H9 (cell line): ENCODE measurements around the gene SDK1. TPM values are rescaled to one million over a fixed set of nuclear protein-coding genes. Genes with fewer than 3 reads are reported as not detected.
A peak's percentile ranks its signal among the peaks of the same experiment; 100 is the strongest.

Experiments
- DNase-seq: peaks from one replicate; pipeline ENCODE4 v3.0.0-alpha.2; 2017
- H2AFZ ChIP-seq: one replicate; pipeline ENCODE4 v1.6.1; 2013; ENCODE audit warnings: mild to moderate bottlenecking, low read length, control low read depth, moderate library complexity
- H2AK5ac ChIP-seq: 2 replicates; pipeline ENCODE4 v1.6.1; 2013; ENCODE audit warnings: low read length, control low read depth, mixed read lengths; ENCODE audit not compliant: insufficient read length
- H2BK120ac ChIP-seq: one replicate; pipeline ENCODE4 v1.6.1; 2013; ENCODE audit warnings: low read depth, mild to moderate bottlenecking, low read length, control low read depth, inconsistent platforms; ENCODE audit not compliant: poor library complexity, severe bottlenecking
- H2BK12ac ChIP-seq: 2 replicates; pipeline ENCODE4 v1.6.1; 2013; ENCODE audit warnings: low read length, control low read depth, mixed read lengths, low read depth; ENCODE audit not compliant: insufficient read length
- H2BK15ac ChIP-seq: 2 replicates; pipeline ENCODE4 v1.6.1; 2013; ENCODE audit warnings: low read depth, low read length, control low read depth
- H2BK20ac ChIP-seq: one replicate; pipeline ENCODE4 v1.6.1; 2013; ENCODE audit warnings: low read depth, mild to moderate bottlenecking, low read length, control low read depth, inconsistent platforms; ENCODE audit not compliant: poor library complexity, severe bottlenecking
- H2BK5ac ChIP-seq: 2 replicates; pipeline ENCODE4 v1.6.1; 2013; ENCODE audit warnings: low read length, control low read depth, mixed read lengths; ENCODE audit not compliant: insufficient read length
- H3K14ac ChIP-seq: 2 replicates; pipeline ENCODE4 v1.6.1; 2013; ENCODE audit warnings: low read length, control low read depth; ENCODE audit not compliant: insufficient read depth
- H3K18ac ChIP-seq: 2 replicates; pipeline ENCODE4 v1.6.1; 2013; ENCODE audit warnings: low read depth, mild to moderate bottlenecking, mixed read lengths, low read length, control low read depth; ENCODE audit not compliant: insufficient read length
- H3K23ac ChIP-seq: 2 replicates; pipeline ENCODE4 v1.6.1; 2013; ENCODE audit warnings: low read length, control low read depth, mixed read lengths, low read depth; ENCODE audit not compliant: insufficient read length
- H3K23me2 ChIP-seq: 2 replicates; pipeline ENCODE4 v1.6.1; 2013; ENCODE audit warnings: low read depth, mild to moderate bottlenecking, mixed read lengths, low read length, control low read depth; ENCODE audit not compliant: insufficient read length, poor library complexity, severe bottlenecking
- H3K27ac ChIP-seq: 2 replicates; pipeline ENCODE4 v1.5.1; 2013; ENCODE audit warnings: low read length, control low read depth, mixed read lengths, low read depth; ENCODE audit not compliant: insufficient read length
- H3K27me3 ChIP-seq: 2 replicates; pipeline ENCODE4 v1.6.1; 2013; ENCODE audit warnings: low read length, control low read depth, inconsistent platforms; ENCODE audit not compliant: insufficient read depth
- H3K4ac ChIP-seq: 2 replicates; pipeline ENCODE4 v1.6.1; 2013; ENCODE audit warnings: low read depth, mild to moderate bottlenecking, control low read depth, inconsistent platforms, low read length, moderate library complexity
- H3K4me1 ChIP-seq: 2 replicates; pipeline ENCODE4 v1.6.1; 2013; ENCODE audit warnings: low read length, control low read depth, inconsistent platforms; ENCODE audit not compliant: insufficient read depth
- H3K4me2 ChIP-seq: 2 replicates; pipeline ENCODE4 v1.6.1; 2013; ENCODE audit warnings: low read length, control low read depth, mixed read lengths; ENCODE audit not compliant: insufficient read length, insufficient read depth
- H3K56ac ChIP-seq: 2 replicates; pipeline ENCODE4 v1.6.1; 2013; ENCODE audit warnings: low read depth, mild to moderate bottlenecking, mixed read lengths, low read length, control low read depth; ENCODE audit not compliant: insufficient read length
- H3K79me1 ChIP-seq: 2 replicates; pipeline ENCODE4 v1.6.1; 2013; ENCODE audit warnings: low read depth, mild to moderate bottlenecking, moderate library complexity, low read length, control low read depth, inconsistent platforms; ENCODE audit not compliant: insufficient read depth, poor library complexity, severe bottlenecking
- H3K79me2 ChIP-seq: 2 replicates; pipeline ENCODE4 v1.6.1; 2013; ENCODE audit warnings: low read length, control low read depth, inconsistent platforms; ENCODE audit not compliant: insufficient read depth
- H3K9ac ChIP-seq: 2 replicates; pipeline ENCODE4 v1.6.1; 2013; ENCODE audit warnings: low read length, control low read depth, mixed read lengths; ENCODE audit not compliant: insufficient read length; ENCODE audit errors: extremely low read depth
- H3K9me3 ChIP-seq: one replicate; pipeline ENCODE4 v1.6.1; 2013; ENCODE audit warnings: low read depth, low read length, inconsistent platforms; ENCODE audit not compliant: control insufficient read depth
- H3T11ph ChIP-seq: one replicate; pipeline ENCODE4 v1.6.1; 2013; ENCODE audit warnings: mild to moderate bottlenecking, low read length, control low read depth, inconsistent platforms
- H4K20me1 ChIP-seq: one replicate; pipeline ENCODE4 v1.6.1; 2013; ENCODE audit not compliant: control insufficient read depth, insufficient read length, insufficient read depth
- H4K5ac ChIP-seq: 2 replicates; pipeline ENCODE4 v1.6.1; 2013; ENCODE audit warnings: low read depth, mild to moderate bottlenecking, mixed read lengths, low read length, control low read depth; ENCODE audit not compliant: insufficient read length
- H4K8ac ChIP-seq: replicated peaks from 2 replicates; pipeline ENCODE4 v1.6.1; 2013; ENCODE audit warnings: low read length, control low read depth, mixed read lengths, low read depth; ENCODE audit not compliant: insufficient read length
- H4K91ac ChIP-seq: 2 replicates; pipeline ENCODE4 v1.6.1; 2013; ENCODE audit warnings: low read depth, mild to moderate bottlenecking, moderate library complexity, mixed read lengths, low read length, control low read depth; ENCODE audit not compliant: insufficient read length
- H3K27ac Mint-ChIP-seq, 3 experiments: 2 replicates in 2 of 3; 3 replicates in 1 of 3; pipeline ENCODE4 v1.8.0; 2020 to 2021; ENCODE audit warnings: mixed read lengths in 3 of 3, mild to moderate bottlenecking in 1 of 3, moderate library complexity in 1 of 3
- H3K27me3 Mint-ChIP-seq: 2 replicates; pipeline ENCODE4 v1.8.0; 2021; ENCODE audit warnings: low read depth, mild to moderate bottlenecking, moderate library complexity, mixed read lengths
- H3K36me3 Mint-ChIP-seq, 3 experiments: 2 replicates in 2 of 3; 3 replicates in 1 of 3; pipeline ENCODE4 v1.8.0; 2020 to 2021; ENCODE audit warnings: low read depth in 3 of 3, mixed read lengths in 3 of 3; ENCODE audit not compliant: insufficient read depth in 1 of 3
- H3K4me1 Mint-ChIP-seq, 2 experiments: 2 replicates each; pipeline ENCODE4 v1.8.0; 2020; ENCODE audit warnings: mixed read lengths in 2 of 2
- H3K4me3 Mint-ChIP-seq, 2 experiments: 2 replicates in 1 of 2; 3 replicates in 1 of 2; pipeline ENCODE4 v1.8.0; 2020 to 2021; ENCODE audit warnings: mild to moderate bottlenecking in 2 of 2, mixed read lengths in 2 of 2, moderate library complexity in 1 of 2
- H3K9me3 Mint-ChIP-seq, 2 experiments: 2 replicates in 1 of 2; 3 replicates in 1 of 2; pipeline ENCODE4 v1.8.0; 2020; ENCODE audit warnings: mild to moderate bottlenecking in 2 of 2, mixed read lengths in 2 of 2, moderate library complexity in 1 of 2
- WGBS: extraction: QIAGEN DNeasy Blood & Tissue Kit; methylation state at CpG from one replicate; pipeline ENCODE4 v1.1.7; 2013; ENCODE audit warnings: missing lambda C conversion rate, low lambda C conversion rate, mixed read lengths; ENCODE audit not compliant: insufficient read length; ENCODE audit errors: extremely low coverage; 5-methylcytosine and 5-hydroxymethylcytosine counted together
- total RNA-seq: library from RNA; stranded (reverse); gene quantifications from 2 replicates; pipeline ENCODE4 v1.2.1, GENCODE V29; 2021
- TF ChIP-seq, protein P1 (sequence below): fragments of 200-600 bp; sonication (generic); conservative IDR thresholded peaks from 3 replicates; pipeline ENCODE4 v1.8.0; 2021; ENCODE audit warnings: antibody characterized with exemption, mild to moderate bottlenecking

SDK1 gene
- total RNA-seq, 1 experiment from 2014 or later, result 8.7 TPM

DNA sequence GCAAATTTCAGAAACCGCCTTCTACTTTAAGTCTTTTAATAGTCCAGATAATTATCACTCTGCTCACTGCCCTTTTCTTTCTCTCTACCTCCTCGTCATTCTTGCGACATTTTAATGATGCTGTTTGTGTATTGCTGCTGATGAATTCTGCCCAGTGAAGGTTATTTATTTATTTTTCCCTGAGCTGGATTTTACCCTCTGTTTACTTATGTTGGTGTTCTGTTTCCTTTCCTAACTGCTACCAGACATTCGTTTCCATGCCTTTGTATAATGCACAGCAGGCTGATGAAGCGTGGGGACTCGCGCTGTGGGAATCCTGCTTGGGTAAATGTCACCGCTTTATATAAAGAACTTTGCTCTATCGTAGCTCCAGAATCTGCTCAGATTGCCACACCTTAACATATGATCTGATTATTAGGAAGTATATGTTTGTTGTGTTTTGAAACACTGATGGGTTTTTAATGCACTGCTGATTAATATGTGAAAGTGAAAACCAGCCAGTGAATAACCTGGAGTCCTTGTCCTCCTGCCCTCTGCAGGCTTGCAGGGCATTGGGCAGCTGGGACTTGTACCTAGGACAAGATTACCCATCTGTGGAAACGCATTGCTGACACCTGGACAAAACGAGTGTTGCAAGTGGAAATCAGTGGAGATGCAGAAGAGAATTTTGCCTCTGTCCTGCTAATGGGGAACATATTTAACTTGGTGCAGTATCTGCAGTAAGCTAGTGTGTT lies 291.5 kb downstream of the SDK1 start:
- no peak overlapping the region for H2BK5ac ChIP-seq
- peak overlapping the region in 1 of 3 experiments; percentile 88; a peak in 2 of 7 replicates for H3K27ac Mint-ChIP-seq
- H3K9ac ChIP-seq, result no peak overlapping the region
- H4K20me1 ChIP-seq, result no peaks in the 10 kb centered on the region
- no peak overlapping the region for H3T11ph ChIP-seq
- no peak overlapping the region for H2BK20ac ChIP-seq
- H3K79me1 ChIP-seq, result no peaks in the 10 kb centered on the region
- H2BK12ac ChIP-seq, result no peak overlapping the region
- H3K27me3 Mint-ChIP-seq, result no peaks in the 10 kb centered on the region
- no peaks in the 10 kb centered on the region for H3K9me3 ChIP-seq
- H3K36me3 Mint-ChIP-seq, result 0 out of 7 replicates have a peak, but pooled peaks cover 0 to 1% (median 0%) of the 10 kb centered on the region in 3 experiments
- no peak overlapping the region for H3K18ac ChIP-seq
- DNase-seq, result no peak
- H3K4me2 ChIP-seq, result no peak overlapping the region
- H3K23ac ChIP-seq, result no peak overlapping the region
- H3K4me1 ChIP-seq, result no peaks in the 10 kb centered on the region; the same call in 1 of the 2 replicates
- H2BK15ac ChIP-seq, result no peak overlapping the region
- peak overlapping the region in 1 of 2 experiments; percentile 5; a peak in 2 of 5 replicates for H3K4me3 Mint-ChIP-seq
- no peak overlapping the region for H4K8ac ChIP-seq
- no peak overlapping the region for H2BK120ac ChIP-seq
- no peaks in the 10 kb centered on the region for H3K79me2 ChIP-seq
- H3K23me2 ChIP-seq, result no peaks in the 10 kb centered on the region
- no peak overlapping the region for H2AK5ac ChIP-seq
- H4K91ac ChIP-seq, result no peak overlapping the region
- no peak overlapping the region for H3K56ac ChIP-seq
- no peak overlapping the region for H4K5ac ChIP-seq
- H3K27ac ChIP-seq, result no peak overlapping the region
- H3K4ac ChIP-seq, result no peak overlapping the region
- H3K14ac ChIP-seq, result no peak overlapping the region
- TF ChIP-seq, protein P1, sequence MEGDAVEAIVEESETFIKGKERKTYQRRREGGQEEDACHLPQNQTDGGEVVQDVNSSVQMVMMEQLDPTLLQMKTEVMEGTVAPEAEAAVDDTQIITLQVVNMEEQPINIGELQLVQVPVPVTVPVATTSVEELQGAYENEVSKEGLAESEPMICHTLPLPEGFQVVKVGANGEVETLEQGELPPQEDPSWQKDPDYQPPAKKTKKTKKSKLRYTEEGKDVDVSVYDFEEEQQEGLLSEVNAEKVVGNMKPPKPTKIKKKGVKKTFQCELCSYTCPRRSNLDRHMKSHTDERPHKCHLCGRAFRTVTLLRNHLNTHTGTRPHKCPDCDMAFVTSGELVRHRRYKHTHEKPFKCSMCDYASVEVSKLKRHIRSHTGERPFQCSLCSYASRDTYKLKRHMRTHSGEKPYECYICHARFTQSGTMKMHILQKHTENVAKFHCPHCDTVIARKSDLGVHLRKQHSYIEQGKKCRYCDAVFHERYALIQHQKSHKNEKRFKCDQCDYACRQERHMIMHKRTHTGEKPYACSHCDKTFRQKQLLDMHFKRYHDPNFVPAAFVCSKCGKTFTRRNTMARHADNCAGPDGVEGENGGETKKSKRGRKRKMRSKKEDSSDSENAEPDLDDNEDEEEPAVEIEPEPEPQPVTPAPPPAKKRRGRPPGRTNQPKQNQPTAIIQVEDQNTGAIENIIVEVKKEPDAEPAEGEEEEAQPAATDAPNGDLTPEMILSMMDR, result no peak
- no peaks in the 10 kb centered on the region for H3K27me3 ChIP-seq
- H3K9me3 Mint-ChIP-seq, result no peaks in the 10 kb centered on the region
- no CpG with 5 or more reads among the region's 11 CpGs for WGBS
- no peak overlapping the region for H2AFZ ChIP-seq
- H3K4me1 Mint-ChIP-seq, result peaks cover 23 to 28% of the 10 kb centered on the region in 2 experiments
